DOHH2 (cell line): Measurements from ENCODE around the gene TTN.

Experiments used
- H3F3A ChIP-seq: fragments of 200-600 bp; sonication (generic), shearing (Covaris generic); 2 replicates; pipeline ENCODE4 v1.6.0; 2016; ENCODE audit warnings: antibody characterized with exemption, mild to moderate bottlenecking; ENCODE audit not compliant: control insufficient read depth, insufficient read depth
- H3K27ac ChIP-seq: fragments of 200-600 bp; sonication (generic); 2 replicates; pipeline ENCODE4 v1.5.1; 2014; ENCODE audit warnings: low read depth, mild to moderate bottlenecking, low read length, moderate library complexity
- H3K27me3 ChIP-seq: fragments of 200-600 bp; sonication (generic); 2 replicates; pipeline ENCODE4 v1.6.1; 2014; ENCODE audit warnings: mild to moderate bottlenecking, low read length, mixed read lengths; ENCODE audit not compliant: control insufficient read depth
- H3K36me3 ChIP-seq: fragments of 200-600 bp; sonication (generic); 2 replicates; pipeline ENCODE4 v1.6.1; 2014; ENCODE audit warnings: mild to moderate bottlenecking, low read length, moderate library complexity, mixed read lengths; ENCODE audit not compliant: control insufficient read depth
- H3K4me1 ChIP-seq: fragments of 200-600 bp; sonication (generic); 2 replicates; pipeline ENCODE4 v1.6.1; 2014; ENCODE audit warnings: mild to moderate bottlenecking, low read length, mixed read lengths; ENCODE audit not compliant: control insufficient read depth
- H3K4me2 ChIP-seq: fragments of 200-600 bp; sonication (generic); 2 replicates; pipeline ENCODE4 v1.6.0; 2014; ENCODE audit warnings: mild to moderate bottlenecking, low read length, moderate library complexity
- H3K4me3 ChIP-seq: fragments of 200-600 bp; sonication (generic); 2 replicates; pipeline ENCODE4 v1.5.1; 2014; ENCODE audit warnings: mild to moderate bottlenecking, low read length, mixed read lengths
- H3K79me2 ChIP-seq: fragments of 200-600 bp; sonication (generic); 2 replicates; pipeline ENCODE4 v1.6.1; 2014; ENCODE audit warnings: mild to moderate bottlenecking, low read length, mixed read lengths; ENCODE audit not compliant: control insufficient read depth
- H3K9me2 ChIP-seq: fragments of 200-600 bp; sonication (generic); replicated peaks from 2 replicates; pipeline ENCODE4 v1.6.1; 2014; ENCODE audit warnings: mild to moderate bottlenecking, low read length, mixed read lengths; ENCODE audit not compliant: control insufficient read depth
- H3K9me3 ChIP-seq: fragments of 200-600 bp; sonication (generic); 2 replicates; pipeline ENCODE4 v1.6.1; 2014; ENCODE audit warnings: antibody characterized with exemption, low read length, mixed read lengths; ENCODE audit not compliant: control insufficient read depth, insufficient read depth
- H4K20me1 ChIP-seq: fragments of 200-600 bp; sonication (generic); 2 replicates; pipeline ENCODE4 v1.6.0; 2014; ENCODE audit warnings: low read depth, mild to moderate bottlenecking, antibody characterized with exemption, low read length, moderate library complexity; ENCODE audit not compliant: control insufficient read depth, insufficient read depth
- CTCF ChIP-seq: fragments of 200-600 bp; sonication (generic); IDR thresholded peaks from one replicate; pipeline ENCODE4 v1.5.1; 2014; ENCODE audit warnings: antibody characterized with exemption, mild to moderate bottlenecking, low read depth, low read length; ENCODE audit not compliant: poor library complexity, severe bottlenecking
- EZH2phosphoT487 ChIP-seq: fragments of 200-600 bp; sonication (generic); IDR thresholded peaks from 2 replicates; pipeline ENCODE4 v1.6.1; 2017; ENCODE audit warnings: borderline replicate concordance, mild to moderate bottlenecking, antibody characterized with exemption, low read length, moderate library complexity, mixed read lengths

The TTN gene

GRCh38 chr2:178844269-178844668 lies 37.0 kb upstream of the TTN start:
- TF ChIP-seq CTCF (no peak), EZH2phosphoT487 (no peak)
- H3K27ac ChIP-seq = no peak overlapping the region
- no peaks in the 10 kb centered on the region for H3K9me3 ChIP-seq
- H3K4me1 ChIP-seq = no peaks in the 10 kb centered on the region
- H3K9me2 ChIP-seq = no peaks in the 10 kb centered on the region
- H3F3A ChIP-seq = no peaks in the 10 kb centered on the region
- H4K20me1 ChIP-seq = no peaks in the 10 kb centered on the region
- no peak overlapping the region for H3K4me3 ChIP-seq
- no peak overlapping the region for H3K4me2 ChIP-seq
- no peaks in the 10 kb centered on the region for H3K27me3 ChIP-seq
- no peaks in the 10 kb centered on the region for H3K36me3 ChIP-seq
- no peaks in the 10 kb centered on the region for H3K79me2 ChIP-seq

- Histone ChIP-seq H3K4me1 (no peaks in the 10 kb centered on the region), H3K27me3 (no peaks in the 10 kb centered on the region), H4K20me1 (no peaks in the 10 kb centered on the region), H3F3A (no peaks in the 10 kb centered on the region), H3K79me2 (no peaks in the 10 kb centered on the region), H3K27ac (no peak overlapping the region), H3K9me3 (no peaks in the 10 kb centered on the region), H3K9me2 (no peaks in the 10 kb centered on the region), H3K4me3 (no peak overlapping the region), H3K36me3 (no peaks in the 10 kb centered on the region), H3K4me2 (no peak overlapping the region)
- TF ChIP-seq EZH2phosphoT487 (no peak), CTCF (no peak)
Measured at GRCh38 chr2:178843697-178844096, 36.5 kb upstream of the TTN start.

- H3F3A ChIP-seq = no peaks in the 10 kb centered on the region
- no peak overlapping the region for H3K27ac ChIP-seq
- H3K79me2 ChIP-seq = no peaks in the 10 kb centered on the region
- TF ChIP-seq EZH2phosphoT487 (no peak), CTCF (no peak)
- H3K4me3 ChIP-seq = no peak overlapping the region
- H3K4me2 ChIP-seq = no peak overlapping the region
- H3K27me3 ChIP-seq = no peaks in the 10 kb centered on the region
- H3K9me2 ChIP-seq = no peaks in the 10 kb centered on the region
- H3K4me1 ChIP-seq = no peaks in the 10 kb centered on the region
- H3K9me3 ChIP-seq = no peaks in the 10 kb centered on the region
- no peaks in the 10 kb centered on the region for H4K20me1 ChIP-seq
- H3K36me3 ChIP-seq = no peaks in the 10 kb centered on the region
Measured at GRCh38 chr2:178836807-178837206, 29.6 kb upstream of the TTN start.

GRCh38 chr2:178834086-178834485 lies 26.9 kb upstream of the TTN start:
- Histone ChIP-seq H3F3A (no peaks in the 10 kb centered on the region), H3K4me1 (peaks cover 6% of the 10 kb centered on the region), H3K4me2 (no peak overlapping the region), H3K27me3 (no peaks in the 10 kb centered on the region), H4K20me1 (no peaks in the 10 kb centered on the region), H3K79me2 (no peaks in the 10 kb centered on the region), H3K27ac (no peak overlapping the region), H3K9me2 (no peaks in the 10 kb centered on the region), H3K4me3 (no peak overlapping the region), H3K36me3 (no peaks in the 10 kb centered on the region), H3K9me3 (no peaks in the 10 kb centered on the region)
- TF ChIP-seq EZH2phosphoT487 (no peak), CTCF (no peak)
